Colonic mucosa (tissue), 4 donors: ENCODE results near the gene SPINK9. TPM values are rescaled to one million over a fixed set of nuclear protein-coding genes. Genes with fewer than 3 reads are reported as not detected.

ENCODE experiments used
- DNase-seq: peaks from one replicate; pipeline ENCODE4 v3.0.0-alpha.2; 2020
- H3K27ac ChIP-seq: fragments of 200-600 bp; one replicate; pipeline ENCODE4 v1.8.0; 2021
- H3K27me3 ChIP-seq: fragments of 200-600 bp; one replicate; pipeline ENCODE4 v1.8.0; 2021
- H3K36me3 ChIP-seq: fragments of 200-600 bp; one replicate; pipeline ENCODE4 v1.8.0; 2021
- H3K4me1 ChIP-seq: fragments of 200-600 bp; one replicate; pipeline ENCODE4 v1.8.0; 2021; ENCODE audit warnings: mild to moderate bottlenecking
- H3K4me3 ChIP-seq: fragments of 200-600 bp; one replicate; pipeline ENCODE4 v1.8.0; 2021
- H3K9ac ChIP-seq, 2 donors: one replicate each; pipeline ENCODE4 v1.7.0; 2013; ENCODE audit warnings: control low read depth in 2 of 2, low read depth in 2 of 2, low read length in 2 of 2
- H3K9me3 ChIP-seq: fragments of 200-600 bp; one replicate; pipeline ENCODE4 v1.8.0; 2021
- intact Hi-C: fragments of 100-400 bp; cut with DNase I; formaldehyde crosslinking; loops from one replicate; pipeline ENCODE4 v1.14.1; 2022
- total RNA-seq, 2 donors: library from RNA; stranded (reverse); fragmentation: NEBNext Ultra II Directional in 1 of 2; extraction: Animal tissue kit (Norgen Biotek cat#: 25700) in 1 of 2; gene quantifications; one replicate each; pipeline ENCODE4 v1.2.1, GENCODE V29; 2021
- TF ChIP-seq, protein P1 (sequence below): fragments of 200-600 bp; IDR thresholded peaks from one replicate; pipeline ENCODE4 v1.8.0; 2022; ENCODE audit warnings: antibody characterized with exemption, mild to moderate bottlenecking
- donor health status: healthy.
- donor health status: DM: no; HTN: no; CAD: no.
- donor health status: DM: no; HTN: no; CAD: no.

The SPINK9 gene
- total RNA-seq, 2 donors from 2014 or later: not detected

DNA sequence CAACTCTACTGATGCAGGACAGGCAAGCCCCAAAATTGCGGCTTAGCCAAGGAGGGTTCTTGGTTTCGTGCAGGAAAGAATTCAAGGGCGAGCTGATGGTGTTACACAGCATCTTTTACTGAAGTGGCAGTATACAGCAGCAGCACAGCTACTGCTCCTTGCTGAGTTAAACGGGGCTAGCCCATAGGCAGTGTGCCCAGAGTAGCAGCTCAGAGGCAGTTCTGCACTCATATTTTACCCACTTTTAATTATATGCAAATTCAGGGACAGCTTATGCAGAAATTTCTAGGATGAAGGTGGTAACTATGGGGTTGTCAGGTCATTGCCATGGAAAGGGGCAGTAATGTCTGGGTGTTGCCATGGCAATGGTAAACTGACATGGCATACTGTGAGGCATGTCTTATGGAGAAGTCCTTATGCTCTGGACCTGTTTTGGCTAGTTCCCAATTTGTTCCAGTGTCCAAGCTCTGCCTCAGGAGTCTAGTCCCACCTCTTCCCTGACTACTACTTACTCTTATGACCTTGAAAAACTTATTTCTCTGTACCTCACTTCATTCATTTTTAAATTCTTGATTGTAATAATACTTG lies 2.0 kb upstream of the SPINK9 start:
- H3K4me1 ChIP-seq: no peaks in the 10 kb centered on the region
- H3K27ac ChIP-seq: no peak overlapping the region
- H3K4me3 ChIP-seq: no peak overlapping the region
- H3K36me3 ChIP-seq: no peaks in the 10 kb centered on the region
- H3K9me3 ChIP-seq: no peaks in the 10 kb centered on the region
- no peak for DNase-seq
- TF ChIP-seq, protein P1, sequence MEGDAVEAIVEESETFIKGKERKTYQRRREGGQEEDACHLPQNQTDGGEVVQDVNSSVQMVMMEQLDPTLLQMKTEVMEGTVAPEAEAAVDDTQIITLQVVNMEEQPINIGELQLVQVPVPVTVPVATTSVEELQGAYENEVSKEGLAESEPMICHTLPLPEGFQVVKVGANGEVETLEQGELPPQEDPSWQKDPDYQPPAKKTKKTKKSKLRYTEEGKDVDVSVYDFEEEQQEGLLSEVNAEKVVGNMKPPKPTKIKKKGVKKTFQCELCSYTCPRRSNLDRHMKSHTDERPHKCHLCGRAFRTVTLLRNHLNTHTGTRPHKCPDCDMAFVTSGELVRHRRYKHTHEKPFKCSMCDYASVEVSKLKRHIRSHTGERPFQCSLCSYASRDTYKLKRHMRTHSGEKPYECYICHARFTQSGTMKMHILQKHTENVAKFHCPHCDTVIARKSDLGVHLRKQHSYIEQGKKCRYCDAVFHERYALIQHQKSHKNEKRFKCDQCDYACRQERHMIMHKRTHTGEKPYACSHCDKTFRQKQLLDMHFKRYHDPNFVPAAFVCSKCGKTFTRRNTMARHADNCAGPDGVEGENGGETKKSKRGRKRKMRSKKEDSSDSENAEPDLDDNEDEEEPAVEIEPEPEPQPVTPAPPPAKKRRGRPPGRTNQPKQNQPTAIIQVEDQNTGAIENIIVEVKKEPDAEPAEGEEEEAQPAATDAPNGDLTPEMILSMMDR: no peak
- intact Hi-C loops: no loop called here
- no peaks in the 10 kb centered on the region for H3K27me3 ChIP-seq
- no peak overlapping the region for H3K9ac ChIP-seq

DNA sequence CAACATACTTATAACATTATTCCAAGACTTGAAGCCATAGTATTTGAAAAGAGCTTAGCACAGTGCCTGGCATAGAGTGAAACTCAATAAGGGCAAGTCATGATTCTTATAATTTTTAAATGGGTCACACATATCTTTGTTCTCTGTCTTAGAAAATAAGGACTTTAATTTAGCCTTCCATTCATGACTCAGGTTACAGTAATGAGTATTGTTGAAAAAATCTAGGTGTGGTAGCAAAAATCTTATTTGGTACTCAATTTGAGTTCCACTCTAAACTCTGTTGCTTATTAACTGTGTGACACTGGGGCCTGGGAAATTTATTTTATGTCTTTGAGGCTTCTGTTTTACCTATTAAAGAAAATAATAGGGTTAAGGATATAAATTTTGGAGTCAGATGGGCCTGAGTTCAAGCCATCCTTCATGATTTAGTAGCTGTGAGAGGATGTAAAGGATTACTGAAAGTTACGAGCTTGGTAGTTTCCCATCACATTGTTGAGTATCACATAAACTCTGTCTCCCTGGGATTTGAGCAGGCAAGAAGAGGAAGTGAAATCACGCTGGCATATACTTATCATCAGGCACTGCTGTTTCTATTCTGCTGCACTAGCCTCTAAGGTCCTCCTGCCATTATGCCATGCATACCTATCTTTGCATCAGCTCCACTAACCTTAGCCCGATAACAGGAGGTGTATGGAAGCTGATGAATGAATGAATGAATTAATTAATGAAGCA lies 1.5 kb downstream of the SPINK9 start:
- H3K36me3 ChIP-seq: no peaks in the 10 kb centered on the region
- no peaks in the 10 kb centered on the region for H3K9me3 ChIP-seq
- no peak overlapping the region for H3K27ac ChIP-seq
- TF ChIP-seq, protein P1: no peak
- no peak overlapping the region for H3K4me3 ChIP-seq
- no peaks in the 10 kb centered on the region for H3K27me3 ChIP-seq
- H3K9ac ChIP-seq: no peak overlapping the region
- DNase-seq: no peak
- intact Hi-C loops: no loop called here
- H3K4me1 ChIP-seq: no peaks in the 10 kb centered on the region

DNA sequence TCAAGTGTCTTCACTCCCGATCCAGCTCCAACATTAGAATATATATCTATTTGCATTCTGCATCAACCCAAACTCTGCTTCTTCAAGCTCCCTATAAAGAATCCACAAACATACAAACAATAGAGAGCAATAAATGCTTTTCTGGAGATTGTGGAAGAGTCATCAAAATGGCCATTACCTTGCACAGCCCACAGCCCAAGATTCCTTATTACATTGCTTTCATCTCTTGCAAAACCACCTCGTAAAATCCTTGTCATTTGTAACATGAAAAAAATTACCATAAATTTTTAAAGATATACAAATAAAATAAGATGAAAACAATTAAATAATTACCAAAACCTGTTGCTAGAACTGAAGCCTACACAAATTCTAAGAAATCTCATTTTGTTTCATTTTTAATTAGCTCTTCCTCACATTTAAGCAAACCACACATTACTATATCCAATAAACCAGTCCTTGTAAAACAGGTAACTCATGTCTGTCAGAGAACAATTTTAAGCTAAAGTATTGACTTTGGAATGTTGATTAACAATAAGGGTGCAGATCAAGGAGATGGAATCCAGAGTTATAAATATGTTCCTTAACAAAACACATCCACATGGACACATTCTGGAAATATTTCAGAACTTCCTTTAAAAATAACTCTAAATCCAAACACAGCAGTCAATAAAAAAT lies 7.1 kb downstream of the SPINK9 start:
- TF ChIP-seq, protein P1: no peak
- no peak for DNase-seq
- H3K4me3 ChIP-seq: no peak overlapping the region
- no peaks in the 10 kb centered on the region for H3K27me3 ChIP-seq
- no peaks in the 10 kb centered on the region for H3K9me3 ChIP-seq
- H3K36me3 ChIP-seq: no peaks in the 10 kb centered on the region
- H3K9ac ChIP-seq: no peak overlapping the region
- H3K4me1 ChIP-seq: no peaks in the 10 kb centered on the region
- intact Hi-C loops: no loop called here
- H3K27ac ChIP-seq: no peak overlapping the region

DNA sequence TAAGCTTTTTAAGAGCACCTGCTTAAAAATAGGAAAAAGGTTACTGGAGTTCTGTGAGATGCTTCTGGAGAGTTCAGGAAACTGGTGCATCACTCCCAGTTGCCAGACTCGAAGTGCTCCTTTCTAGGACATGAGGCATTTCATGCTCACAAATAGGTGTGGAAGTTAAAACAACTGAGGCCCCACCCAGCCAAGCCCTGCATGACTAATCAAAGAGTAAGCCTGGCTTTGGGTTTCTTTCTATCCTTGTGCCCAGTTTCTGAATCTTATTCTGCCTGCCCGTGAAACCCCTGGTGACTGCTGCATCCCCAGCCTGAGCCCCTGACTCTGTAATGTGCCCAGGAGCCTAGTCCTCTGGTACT lies 7.7 kb downstream of the SPINK9 start:
- TF ChIP-seq, protein P1: no peak
- DNase-seq: peak; percentile 78
- H3K27ac ChIP-seq: no peak overlapping the region
- no peaks in the 10 kb centered on the region for H3K27me3 ChIP-seq
- H3K4me1 ChIP-seq: no peaks in the 10 kb centered on the region
- H3K36me3 ChIP-seq: no peaks in the 10 kb centered on the region
- H3K9ac ChIP-seq: no peak overlapping the region
- intact Hi-C loops: no loop called here
- H3K9me3 ChIP-seq: no peaks in the 10 kb centered on the region
- H3K4me3 ChIP-seq: no peak overlapping the region

DNA sequence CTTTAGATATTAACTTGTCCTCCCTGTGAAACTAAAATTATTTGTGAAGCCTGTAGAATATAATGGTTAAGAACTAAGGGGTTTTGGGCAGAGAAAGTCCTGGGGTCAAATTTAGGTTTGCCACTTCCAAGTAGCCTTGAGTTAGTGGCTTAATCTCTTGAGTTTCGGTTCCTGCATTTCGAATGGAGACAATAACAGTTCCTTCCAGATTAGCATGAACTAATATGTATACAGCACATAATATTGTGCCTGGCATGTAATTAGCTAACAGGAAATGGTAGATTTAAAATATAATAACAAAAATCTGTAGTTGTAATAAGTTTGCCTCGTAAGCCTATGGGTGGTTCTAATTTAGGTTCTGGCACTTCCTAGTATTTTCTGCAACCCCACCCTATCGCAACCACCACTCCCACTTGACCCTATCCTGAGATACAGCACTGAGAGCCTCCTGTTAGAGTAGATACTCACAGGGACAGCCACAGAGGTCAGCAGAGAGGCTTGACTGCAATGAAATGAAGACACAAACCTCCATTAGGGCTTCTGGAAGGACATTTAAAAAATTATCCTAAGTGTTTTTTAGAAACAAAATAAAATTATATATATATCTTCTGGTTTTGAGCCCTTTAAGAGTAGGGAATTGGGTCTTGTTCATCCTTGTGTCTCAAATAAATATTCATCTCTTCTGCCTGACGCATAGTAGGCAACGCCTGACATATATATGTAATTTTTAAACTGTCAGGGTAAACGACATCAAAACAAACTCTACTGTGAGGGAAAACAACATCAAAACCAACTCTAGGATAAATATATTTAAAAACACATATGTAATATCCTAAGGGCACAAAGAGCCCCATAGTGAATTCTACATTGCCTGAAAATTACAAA lies 8.5 kb downstream of the SPINK9 start:
- Histone ChIP-seq H3K4me1 (no peaks in the 10 kb centered on the region), H3K9me3 (no peaks in the 10 kb centered on the region), H3K27ac (no peak overlapping the region), H3K9ac (no peak overlapping the region), H3K27me3 (no peaks in the 10 kb centered on the region), H3K36me3 (no peaks in the 10 kb centered on the region), H3K4me3 (no peak overlapping the region)
- TF ChIP-seq, protein P1: no peak
- intact Hi-C loops: no loop called here
- DNase-seq: no peak
